ENCODE results near the gene SIN3A.
"Not testable (repeated sequence)": the region's sequence is repeated elsewhere in the genome, so short reads cannot be mapped to it uniquely, and the experiment has no call there.

GRCh38 chr15:75343953-75344352, 107.5 kb downstream of the SIN3A start:
- not testable (repeated sequence) for TF ChIP-seq ZBTB2 (IDR thresholded peaks at IDR 0.05); POLR2AphosphoS5 (IDR thresholded peaks at IDR 0.05; ENCODE audit: control insufficient read depth, insufficient read depth, low read depth, low read length); CTCF (IDR thresholded peaks at IDR 0.05 in 2 of 3, conservative IDR thresholded peaks at IDR 0.05 in 1 of 3; ENCODE audit: insufficient read depth in 2 of 3, low read depth in 1 of 3, low read length in 3 of 3); POLR2A (conservative IDR thresholded peaks at IDR 0.05); ZBTB8A (IDR thresholded peaks at IDR 0.05; ENCODE audit: partially characterized antibody)

Measured in K562 (cell line).